ENCODE measurements around the gene MARCHF3. TPM values are rescaled to one million over a fixed set of nuclear protein-coding genes. Genes with fewer than 3 reads are reported as not detected.

MARCHF3 gene
- total and polyA plus RNA-seq, 2 donors (not counting 1 experiment from before 2014, with no cell fraction given): 8.6 to 11.6 TPM

DNA sequence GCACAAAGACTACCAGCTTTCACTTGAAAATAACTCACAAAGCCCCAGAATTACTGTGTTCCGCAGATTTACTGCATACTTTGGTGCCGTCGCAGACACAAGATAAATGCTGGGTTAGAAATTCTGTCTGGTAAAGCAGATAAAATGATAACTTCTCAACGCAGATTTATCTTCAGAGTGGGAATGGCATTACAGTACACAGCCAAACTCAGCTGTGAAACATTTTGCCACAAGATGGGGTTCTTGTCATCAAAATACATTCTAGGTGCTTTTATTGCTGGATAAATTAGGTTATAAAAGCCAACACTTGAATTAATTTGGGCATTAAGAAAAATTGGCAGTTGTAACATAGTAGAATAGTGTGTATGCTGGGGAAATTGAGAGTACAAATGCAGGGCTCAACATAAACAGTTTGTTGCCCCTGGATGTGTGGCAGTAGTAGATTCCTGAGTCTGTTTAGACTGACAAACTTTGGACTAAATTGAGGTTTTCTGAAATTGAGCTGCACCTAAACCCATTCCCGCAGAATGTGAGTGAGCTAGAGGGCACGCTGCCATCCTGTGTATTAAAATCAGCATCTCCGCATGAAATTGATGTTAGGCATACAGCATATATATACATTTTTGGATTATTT is 192.3 kb downstream of the MARCHF3 start:
- no peaks in the 10 kb centered on the region for H3K79me2 ChIP-seq (ENCODE audit: control insufficient read depth, insufficient read depth, low read length)
- H3K27ac ChIP-seq (ENCODE audit: insufficient read depth, low read length): no peak overlapping the region
- H2AFZ ChIP-seq (ENCODE audit: low read length): no peak overlapping the region
- no peaks in the 10 kb centered on the region for H3K27me3 ChIP-seq (ENCODE audit: control insufficient read depth, insufficient read depth, low read length)
- H4K20me1 ChIP-seq (ENCODE audit: control insufficient read depth, extremely low read depth, insufficient read depth, low read length): no peaks in the 10 kb centered on the region
- H3K36me3 ChIP-seq (ENCODE audit: control insufficient read depth, insufficient read depth, low read length): peaks cover 2% of the 10 kb centered on the region
- H3K4me3 ChIP-seq (replicated peaks in 1 of 4; ENCODE audit: control extremely low read depth in 1 of 4, insufficient read depth in 1 of 4, low read depth in 3 of 4, low read length in 4 of 4): no peak overlapping the region
- peak in 1 of 2 donors; percentile 62 for DNase-seq (ENCODE audit: low read depth in 2 of 2)
- no peaks in the 10 kb centered on the region for H3K4me1 ChIP-seq (ENCODE audit: control insufficient read depth, extremely low read depth, insufficient read depth, low read length)
- H3K4me2 ChIP-seq (ENCODE audit: extremely low read depth, insufficient read depth, low read length): no peak overlapping the region
- H3K9me3 ChIP-seq (ENCODE audit: control insufficient read depth, insufficient read depth, low read depth, low read length): no peaks in the 10 kb centered on the region
- H3K9ac ChIP-seq (ENCODE audit: insufficient read depth, low read length): no peak overlapping the region
- TF ChIP-seq EZH2 (IDR thresholded peaks at IDR 0.05; ENCODE audit: low read length, missing control alignments): no peak
- TF ChIP-seq, protein P1, sequence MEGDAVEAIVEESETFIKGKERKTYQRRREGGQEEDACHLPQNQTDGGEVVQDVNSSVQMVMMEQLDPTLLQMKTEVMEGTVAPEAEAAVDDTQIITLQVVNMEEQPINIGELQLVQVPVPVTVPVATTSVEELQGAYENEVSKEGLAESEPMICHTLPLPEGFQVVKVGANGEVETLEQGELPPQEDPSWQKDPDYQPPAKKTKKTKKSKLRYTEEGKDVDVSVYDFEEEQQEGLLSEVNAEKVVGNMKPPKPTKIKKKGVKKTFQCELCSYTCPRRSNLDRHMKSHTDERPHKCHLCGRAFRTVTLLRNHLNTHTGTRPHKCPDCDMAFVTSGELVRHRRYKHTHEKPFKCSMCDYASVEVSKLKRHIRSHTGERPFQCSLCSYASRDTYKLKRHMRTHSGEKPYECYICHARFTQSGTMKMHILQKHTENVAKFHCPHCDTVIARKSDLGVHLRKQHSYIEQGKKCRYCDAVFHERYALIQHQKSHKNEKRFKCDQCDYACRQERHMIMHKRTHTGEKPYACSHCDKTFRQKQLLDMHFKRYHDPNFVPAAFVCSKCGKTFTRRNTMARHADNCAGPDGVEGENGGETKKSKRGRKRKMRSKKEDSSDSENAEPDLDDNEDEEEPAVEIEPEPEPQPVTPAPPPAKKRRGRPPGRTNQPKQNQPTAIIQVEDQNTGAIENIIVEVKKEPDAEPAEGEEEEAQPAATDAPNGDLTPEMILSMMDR (conservative IDR thresholded peaks at IDR 0.05 in 1 of 2, IDR thresholded peaks at IDR 0.05 in 1 of 2; ENCODE audit: low read depth in 1 of 2, low read length in 2 of 2): peak; percentile 47 to 51

DNA sequence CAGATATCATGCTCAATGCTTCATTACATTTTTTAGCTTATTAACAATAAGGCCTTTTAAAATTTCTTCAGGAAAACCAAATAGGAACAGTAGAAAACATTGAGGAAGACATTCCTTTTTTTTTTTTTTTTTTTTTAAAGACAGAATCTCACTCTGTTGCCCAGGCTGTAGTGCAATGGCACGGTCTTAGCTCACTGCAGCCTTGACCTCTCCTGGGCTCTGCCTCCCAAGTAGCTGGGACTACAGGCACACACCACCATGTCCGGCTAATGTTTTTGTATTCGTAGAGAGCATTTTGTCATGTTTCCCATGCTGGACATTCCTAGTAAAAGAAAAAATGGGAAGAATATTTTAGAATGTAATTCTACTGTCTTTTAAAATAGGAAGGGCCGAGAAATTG is 193.1 kb downstream of the MARCHF3 start:
- Histone ChIP-seq H3K36me3 (ENCODE audit: control insufficient read depth, insufficient read depth, low read length) (peaks cover 2% of the 10 kb centered on the region), H3K79me2 (ENCODE audit: control insufficient read depth, insufficient read depth, low read length) (no peaks in the 10 kb centered on the region), H3K27ac (ENCODE audit: insufficient read depth, low read length) (no peak overlapping the region), H4K20me1 (ENCODE audit: control insufficient read depth, extremely low read depth, insufficient read depth, low read length) (no peaks in the 10 kb centered on the region), H3K9ac (ENCODE audit: insufficient read depth, low read length) (no peak overlapping the region), H3K4me2 (ENCODE audit: extremely low read depth, insufficient read depth, low read length) (no peak overlapping the region), H2AFZ (ENCODE audit: low read length) (no peak overlapping the region), H3K9me3 (ENCODE audit: control insufficient read depth, insufficient read depth, low read depth, low read length) (no peaks in the 10 kb centered on the region), H3K4me3 (replicated peaks in 1 of 4; ENCODE audit: control extremely low read depth in 1 of 4, insufficient read depth in 1 of 4, low read depth in 3 of 4, low read length in 4 of 4) (no peak overlapping the region), H3K4me1 (ENCODE audit: control insufficient read depth, extremely low read depth, insufficient read depth, low read length) (no peaks in the 10 kb centered on the region), H3K27me3 (ENCODE audit: control insufficient read depth, insufficient read depth, low read length) (no peaks in the 10 kb centered on the region)
- DNase-seq (ENCODE audit: low read depth in 2 of 2): no peak
- TF ChIP-seq, protein P1 (conservative IDR thresholded peaks at IDR 0.05 in 1 of 2, IDR thresholded peaks at IDR 0.05 in 1 of 2; ENCODE audit: low read depth in 1 of 2, low read length in 2 of 2): no peak
- TF ChIP-seq EZH2 (IDR thresholded peaks at IDR 0.05; ENCODE audit: low read length, missing control alignments): no peak

DNA sequence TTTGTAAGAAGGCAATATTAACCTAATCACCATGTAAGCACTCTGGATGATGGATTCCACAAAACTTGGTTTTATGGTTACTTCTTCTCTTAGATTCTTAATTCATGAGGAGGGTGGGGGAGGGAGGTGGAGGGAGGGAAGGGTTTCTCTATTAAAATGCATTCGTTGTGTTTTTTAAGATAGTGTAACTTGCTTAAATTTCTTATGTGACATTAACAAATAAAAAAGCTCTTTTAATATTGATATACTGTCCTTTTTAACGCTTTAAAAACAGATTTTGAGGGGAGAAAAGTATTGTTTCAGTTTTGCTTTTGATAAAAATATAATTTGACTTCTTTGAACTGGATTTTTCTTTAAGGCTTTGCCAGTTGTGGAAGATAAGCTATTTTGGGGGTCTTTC is 193.6 kb downstream of the MARCHF3 start:
- no peak overlapping the region for H2AFZ ChIP-seq (ENCODE audit: low read length)
- H3K27me3 ChIP-seq (ENCODE audit: control insufficient read depth, insufficient read depth, low read length): no peaks in the 10 kb centered on the region
- H3K36me3 ChIP-seq (ENCODE audit: control insufficient read depth, insufficient read depth, low read length): peaks cover 2% of the 10 kb centered on the region
- DNase-seq (ENCODE audit: low read depth in 2 of 2): no peak
- H3K4me2 ChIP-seq (ENCODE audit: extremely low read depth, insufficient read depth, low read length): no peak overlapping the region
- H3K9me3 ChIP-seq (ENCODE audit: control insufficient read depth, insufficient read depth, low read depth, low read length): no peaks in the 10 kb centered on the region
- TF ChIP-seq EZH2 (IDR thresholded peaks at IDR 0.05; ENCODE audit: low read length, missing control alignments): no peak
- TF ChIP-seq, protein P1 (conservative IDR thresholded peaks at IDR 0.05 in 1 of 2, IDR thresholded peaks at IDR 0.05 in 1 of 2; ENCODE audit: low read depth in 1 of 2, low read length in 2 of 2): no peak
- no peak overlapping the region for H3K9ac ChIP-seq (ENCODE audit: insufficient read depth, low read length)
- H3K4me1 ChIP-seq (ENCODE audit: control insufficient read depth, extremely low read depth, insufficient read depth, low read length): no peaks in the 10 kb centered on the region
- H3K27ac ChIP-seq (ENCODE audit: insufficient read depth, low read length): no peak overlapping the region
- H3K4me3 ChIP-seq (replicated peaks in 1 of 4; ENCODE audit: control extremely low read depth in 1 of 4, insufficient read depth in 1 of 4, low read depth in 3 of 4, low read length in 4 of 4): no peak overlapping the region
- H4K20me1 ChIP-seq (ENCODE audit: control insufficient read depth, extremely low read depth, insufficient read depth, low read length): no peaks in the 10 kb centered on the region
- H3K79me2 ChIP-seq (ENCODE audit: control insufficient read depth, insufficient read depth, low read length): no peaks in the 10 kb centered on the region

All from fibroblast of lung (primary cell).